Astrocyte (in vitro differentiated cells and primary cell): ENCODE measurements around the gene PRR35. TPM values are rescaled to one million over a fixed set of nuclear protein-coding genes. Genes with fewer than 3 reads are reported as not detected.

Source experiments
- DNase-seq: peaks from one replicate; pipeline ENCODE4 v3.0.0-alpha.2; 2010; ENCODE audit warnings: low read depth
- FAIRE-seq: peaks from 2 replicates; lab custom pipeline; 2011; peaks lifted over from hg19 to GRCh38; lab: Jason Lieb, UNC
- H2AFZ ChIP-seq: 2 replicates; pipeline ENCODE4 v1.6.0; 2012; ENCODE audit warnings: low read depth, low read length, inconsistent platforms
- H3K27ac ChIP-seq: 2 replicates; pipeline ENCODE4 v1.5.1; 2011; ENCODE audit warnings: low read depth, low read length, inconsistent platforms
- H3K27me3 ChIP-seq: 2 replicates; pipeline ENCODE4 v1.6.0; 2011; ENCODE audit warnings: low read length, inconsistent platforms; ENCODE audit not compliant: insufficient read depth
- H3K36me3 ChIP-seq: 2 replicates; pipeline ENCODE4 v1.5.1; 2011; ENCODE audit warnings: low read length, inconsistent platforms; ENCODE audit not compliant: insufficient read depth
- H3K4me1 ChIP-seq: 2 replicates; pipeline ENCODE4 v1.5.1; 2011; ENCODE audit warnings: low read length, inconsistent platforms; ENCODE audit not compliant: insufficient read depth
- H3K4me2 ChIP-seq: 2 replicates; pipeline ENCODE4 v1.6.0; 2012; ENCODE audit warnings: low read length, inconsistent platforms
- H3K4me3 ChIP-seq: 2 replicates; pipeline ENCODE4 v1.5.1; 2011; ENCODE audit warnings: low read depth, mild to moderate bottlenecking, low read length, inconsistent platforms; ENCODE audit not compliant: insufficient read depth
- H3K79me2 ChIP-seq: 2 replicates; pipeline ENCODE4 v1.6.0; 2012; ENCODE audit warnings: mild to moderate bottlenecking, low read length, inconsistent platforms; ENCODE audit not compliant: insufficient read depth
- H3K9ac ChIP-seq: 2 replicates; pipeline ENCODE4 v1.6.0; 2012; ENCODE audit warnings: mild to moderate bottlenecking, low read length, inconsistent platforms
- H3K9me3 ChIP-seq: 2 replicates; pipeline ENCODE4 v1.5.1; 2012; ENCODE audit warnings: low read depth, mild to moderate bottlenecking, low read length, inconsistent platforms; ENCODE audit not compliant: insufficient read depth
- H4K20me1 ChIP-seq: 2 replicates; pipeline ENCODE4 v1.6.0; 2012; ENCODE audit warnings: low read length, inconsistent platforms; ENCODE audit not compliant: insufficient read depth
- H3K27ac Mint-ChIP-seq: one replicate; pipeline ENCODE4 v1.8.0; 2021; ENCODE audit warnings: mild to moderate bottlenecking, mixed read lengths; ENCODE audit not compliant: unreplicated experiment
- H3K27me3 Mint-ChIP-seq: one replicate; pipeline ENCODE4 v1.8.0; 2021; ENCODE audit warnings: low read depth, mixed read lengths; ENCODE audit not compliant: unreplicated experiment
- H3K36me3 Mint-ChIP-seq: one replicate; pipeline ENCODE4 v1.8.0; 2021; ENCODE audit warnings: low read depth, mixed read lengths; ENCODE audit not compliant: unreplicated experiment
- H3K4me1 Mint-ChIP-seq: one replicate; pipeline ENCODE4 v1.8.0; 2021; ENCODE audit warnings: low read depth, mixed read lengths; ENCODE audit not compliant: unreplicated experiment
- H3K4me3 Mint-ChIP-seq: one replicate; pipeline ENCODE4 v1.8.0; 2021; ENCODE audit warnings: mild to moderate bottlenecking, moderate library complexity, mixed read lengths; ENCODE audit not compliant: unreplicated experiment
- H3K9me3 Mint-ChIP-seq: one replicate; pipeline ENCODE4 v1.8.0; 2021; ENCODE audit warnings: mild to moderate bottlenecking, mixed read lengths; ENCODE audit not compliant: unreplicated experiment
- CTCF ChIP-seq: IDR thresholded peaks from 2 replicates; pipeline ENCODE4 v1.5.1; 2011; ENCODE audit warnings: low read depth, mild to moderate bottlenecking, inconsistent platforms, low read length, moderate library complexity; ENCODE audit not compliant: insufficient read depth
- EZH2 ChIP-seq: IDR thresholded peaks from 2 replicates; pipeline ENCODE4 v1.6.1; 2012; ENCODE audit warnings: mild to moderate bottlenecking, low read length, inconsistent platforms; ENCODE audit not compliant: insufficient read depth
- total RNA-seq: library from RNA; stranded (reverse); gene quantifications from 2 replicates; pipeline ENCODE4 v1.2.1, GENCODE V29; 2021

PRR35 gene
- total RNA-seq, 1 donor from 2014 or later: 0.09 TPM

- no peaks in the 10 kb centered on the region for H3K36me3 ChIP-seq
- H3K27ac Mint-ChIP-seq: no peak overlapping the region
- TF ChIP-seq CTCF (no peak), EZH2 (no peak)
Observed at GRCh38 chr16:586047-586644, 26.0 kb downstream of the PRR35 start.

GRCh38 chr16:586645-587590, 26.7 kb downstream of the PRR35 start:
- no peaks in the 10 kb centered on the region for H3K27me3 Mint-ChIP-seq
- no peak overlapping the region for H2AFZ ChIP-seq
- H3K36me3 Mint-ChIP-seq: no peaks in the 10 kb centered on the region
- peak overlapping the region; percentile 69 for H3K27ac Mint-ChIP-seq
- H3K27ac ChIP-seq: no peak overlapping the region
- no peak overlapping the region for H3K9ac ChIP-seq
- H3K27me3 ChIP-seq: no peaks in the 10 kb centered on the region
- no peak for TF ChIP-seq CTCF
- no peak for TF ChIP-seq EZH2
- no peaks in the 10 kb centered on the region for H3K36me3 ChIP-seq
- H4K20me1 ChIP-seq: peaks cover 39% of the 10 kb centered on the region
- H3K4me3 Mint-ChIP-seq: peak overlapping the region; percentile 90
- peaks cover 15% of the 10 kb centered on the region for H3K4me1 ChIP-seq
- no peaks in the 10 kb centered on the region for H3K9me3 Mint-ChIP-seq
- peaks cover 32% of the 10 kb centered on the region for H3K79me2 ChIP-seq
- no peaks in the 10 kb centered on the region for H3K9me3 ChIP-seq
- FAIRE-seq (no peak), DNase-seq (no peak)
- no peak overlapping the region for H3K4me2 ChIP-seq
- H3K4me3 ChIP-seq: no peak overlapping the region
- peaks cover 11% of the 10 kb centered on the region for H3K4me1 Mint-ChIP-seq

More at GRCh38 chr16:586047-586644, 26.0 kb downstream of the PRR35 start:
- H3K9ac ChIP-seq: no peak overlapping the region
- H3K9me3 ChIP-seq: no peaks in the 10 kb centered on the region
- peaks cover 33% of the 10 kb centered on the region for H4K20me1 ChIP-seq
- no peak overlapping the region for H3K27ac ChIP-seq
- no peaks in the 10 kb centered on the region for H3K27me3 ChIP-seq
- no peaks in the 10 kb centered on the region for H3K36me3 Mint-ChIP-seq
- H3K4me3 Mint-ChIP-seq: no peak overlapping the region
- H3K4me1 ChIP-seq: peaks cover 13% of the 10 kb centered on the region
- no peak overlapping the region for H2AFZ ChIP-seq
- no peak overlapping the region for H3K4me3 ChIP-seq
- FAIRE-seq: no peak
- peaks cover 26% of the 10 kb centered on the region for H3K79me2 ChIP-seq
- no peaks in the 10 kb centered on the region for H3K9me3 Mint-ChIP-seq
- peak; percentile 53 for DNase-seq
- H3K4me2 ChIP-seq: peak overlapping the region; percentile 3
- H3K4me1 Mint-ChIP-seq: peaks cover 10% of the 10 kb centered on the region
- H3K27me3 Mint-ChIP-seq: no peaks in the 10 kb centered on the region
